Measurements from ENCODE around the gene ATP1A1. TPM values are rescaled to one million over a fixed set of nuclear protein-coding genes. Genes with fewer than 3 reads are reported as not detected.
A peak's percentile ranks its signal among the peaks of the same experiment; 100 is the strongest.

ATP1A1 gene
- total RNA-seq, 4 donors from 2014 or later, result 770 to 1,450 (median 1,316) TPM

- intact Hi-C loops (cut with DNase I), result no loop called here
- Histone ChIP-seq H3K4me3 (replicated peaks in 1 of 3) (no peak overlapping the region), H3K4me1 (peaks cover 88 to 89% of the 10 kb centered on the region in 2 donors), H3K27ac (peak overlapping the region; percentile 71 to 97 (median 75)), H3K27me3 (no peaks in the 10 kb centered on the region), H3K36me3 (peaks cover 10 to 13% of the 10 kb centered on the region in 2 donors), H3K9me3 (no peaks in the 10 kb centered on the region)
- no peak for DNase-seq
- WGBS, 2 donors, result 63 to 65% methylated on average over 7 of the region's 7 CpGs
- TF ChIP-seq CTCF (IDR thresholded peaks at IDR 0.05) (no peak), POLR2A (IDR thresholded peaks at IDR 0.05) (no peak)
These were observed 7.6 kb downstream of the ATP1A1 start for GRCh38 chr1:116380499-116381242.

- no peak overlapping the region for H3K4me3 ChIP-seq (replicated peaks in 1 of 3)
- WGBS, 2 donors, result 45 to 46% methylated on average over 2 of the region's 2 CpGs
- peaks cover 92 to 93% of the 10 kb centered on the region in 2 donors for H3K4me1 ChIP-seq
- H3K9me3 ChIP-seq, result no peaks in the 10 kb centered on the region
- no peaks in the 10 kb centered on the region for H3K27me3 ChIP-seq
- H3K36me3 ChIP-seq, result peaks cover 17% of the 10 kb centered on the region in 2 donors
- H3K27ac ChIP-seq, result peak overlapping the region; percentile 71 to 97 (median 75)
- DNase-seq, result no peak
- TF ChIP-seq CTCF (IDR thresholded peaks at IDR 0.05), result no peak
- no peak for TF ChIP-seq POLR2A (IDR thresholded peaks at IDR 0.05)
- intact Hi-C loops (cut with DNase I), result no loop called here
These were observed 9.3 kb downstream of the ATP1A1 start for GRCh38 chr1:116382321-116382720.

- Histone ChIP-seq H3K4me1 (peaks cover 91% of the 10 kb centered on the region in 2 donors), H3K4me3 (replicated peaks in 1 of 3) (no peak overlapping the region), H3K27ac (peak overlapping the region; percentile 71 to 97 (median 75)), H3K9me3 (no peaks in the 10 kb centered on the region), H3K27me3 (no peaks in the 10 kb centered on the region), H3K36me3 (peaks cover 23 to 24% of the 10 kb centered on the region in 2 donors)
- TF ChIP-seq CTCF (IDR thresholded peaks at IDR 0.05) (no peak), POLR2A (IDR thresholded peaks at IDR 0.05) (no peak)
- intact Hi-C loops (cut with DNase I), result no loop called here
- peak; percentile 52 to 61 for DNase-seq
- WGBS, 2 donors, result 28 to 44% methylated on average over 4 of the region's 4 CpGs
These were observed 9.9 kb downstream of the ATP1A1 start for GRCh38 chr1:116382857-116383483.

GRCh38 chr1:116386042-116386441 is 13.0 kb downstream of the ATP1A1 start:
- Histone ChIP-seq H3K4me1 (peaks cover 63 to 66% of the 10 kb centered on the region in 2 donors), H3K27ac (peak overlapping the region; percentile 71 to 97 (median 75)), H3K9me3 (no peaks in the 10 kb centered on the region), H3K27me3 (no peaks in the 10 kb centered on the region), H3K36me3 (peaks cover 53 to 54% of the 10 kb centered on the region in 2 donors), H3K4me3 (replicated peaks in 1 of 3) (no peak overlapping the region)
- intact Hi-C loops (cut with DNase I), result no loop called here
- TF ChIP-seq CTCF (IDR thresholded peaks at IDR 0.05), result no peak
- TF ChIP-seq POLR2A (IDR thresholded peaks at IDR 0.05), result no peak
- DNase-seq, result peak; percentile 77 to 82
- 26 to 33% methylated on average over 4 of the region's 4 CpGs for WGBS, 2 donors

GRCh38 chr1:116387551-116387950 is 14.5 kb downstream of the ATP1A1 start:
- 84 to 91% methylated on average over 6 of the region's 6 CpGs for WGBS, 2 donors
- no peaks in the 10 kb centered on the region for H3K27me3 ChIP-seq
- H3K9me3 ChIP-seq, result no peaks in the 10 kb centered on the region
- no peak for TF ChIP-seq CTCF (IDR thresholded peaks at IDR 0.05)
- TF ChIP-seq POLR2A (IDR thresholded peaks at IDR 0.05), result no peak
- intact Hi-C loops (cut with DNase I), result no loop called here
- H3K4me3 ChIP-seq (replicated peaks in 1 of 3), result no peak overlapping the region
- peak overlapping the region in 2 of 3 donors; percentile 75 for H3K27ac ChIP-seq
- peaks cover 48 to 51% of the 10 kb centered on the region in 2 donors for H3K4me1 ChIP-seq
- peaks cover 68 to 69% of the 10 kb centered on the region in 2 donors for H3K36me3 ChIP-seq
- no peak for DNase-seq
